ENCODE results near the gene TIGAR.

The TIGAR gene

GRCh38 chr12:4383304-4383865 is 62.4 kb downstream of the TIGAR start:
- peaks cover 17% of the 10 kb centered on the region for H3K4me1 Mint-ChIP-seq
- H3K27me3 Mint-ChIP-seq (ENCODE audit: low read depth, poor library complexity) = peaks cover 9% of the 10 kb centered on the region
- peak; percentile 27 for DNase-seq
- H3K9me3 Mint-ChIP-seq = no peaks in the 10 kb centered on the region
- no peak overlapping the region for H3K4me3 Mint-ChIP-seq
- no peak overlapping the region for H3K27ac Mint-ChIP-seq
- no peaks in the 10 kb centered on the region for H3K36me3 Mint-ChIP-seq (ENCODE audit: low read depth)
- peak; percentile 45 for TF ChIP-seq CTCF (IDR thresholded peaks at IDR 0.05)

DNA sequence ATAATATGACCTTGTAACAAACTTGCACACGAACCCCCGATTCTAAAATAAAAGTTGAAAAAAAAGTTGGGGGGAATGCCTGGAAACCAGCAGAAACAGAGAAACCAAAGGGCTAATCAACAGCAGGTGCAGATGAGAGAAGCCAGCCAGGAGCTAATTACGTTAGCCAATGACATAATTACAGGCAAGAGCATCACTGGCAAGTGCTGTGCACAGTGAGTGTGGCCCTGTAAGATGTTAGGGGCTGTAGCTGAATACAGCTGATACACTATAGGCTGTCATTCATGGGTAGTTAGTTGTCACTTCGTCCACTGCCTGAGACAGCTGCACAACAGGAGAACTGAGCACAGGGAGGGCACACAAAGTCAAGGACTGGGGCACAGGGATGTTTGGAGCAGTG is 65.8 kb downstream of the TIGAR start:
- no peak overlapping the region for H3K27ac Mint-ChIP-seq

GRCh38 chr12:4387607-4388006 is 66.6 kb downstream of the TIGAR start:
- TF ChIP-seq CTCF (IDR thresholded peaks at IDR 0.05) = no peak
- Mint-ChIP-seq H3K27me3 (ENCODE audit: low read depth, poor library complexity) (peaks cover 21% of the 10 kb centered on the region), H3K9me3 (no peaks in the 10 kb centered on the region), H3K27ac (no peak overlapping the region), H3K36me3 (ENCODE audit: low read depth) (no peaks in the 10 kb centered on the region), H3K4me1 (peaks cover 12% of the 10 kb centered on the region), H3K4me3 (no peak overlapping the region)
- no peak for DNase-seq

More for the DNA sequence above, 65.8 kb downstream of the TIGAR start:
- no peaks in the 10 kb centered on the region for H3K36me3 Mint-ChIP-seq (ENCODE audit: low read depth)
- H3K4me1 Mint-ChIP-seq = peaks cover 12% of the 10 kb centered on the region
- no peak for DNase-seq
- no peak for TF ChIP-seq CTCF (IDR thresholded peaks at IDR 0.05)
- H3K27me3 Mint-ChIP-seq (ENCODE audit: low read depth, poor library complexity) = peaks cover 14% of the 10 kb centered on the region
- H3K9me3 Mint-ChIP-seq = no peaks in the 10 kb centered on the region
- H3K4me3 Mint-ChIP-seq = no peak overlapping the region

DNA sequence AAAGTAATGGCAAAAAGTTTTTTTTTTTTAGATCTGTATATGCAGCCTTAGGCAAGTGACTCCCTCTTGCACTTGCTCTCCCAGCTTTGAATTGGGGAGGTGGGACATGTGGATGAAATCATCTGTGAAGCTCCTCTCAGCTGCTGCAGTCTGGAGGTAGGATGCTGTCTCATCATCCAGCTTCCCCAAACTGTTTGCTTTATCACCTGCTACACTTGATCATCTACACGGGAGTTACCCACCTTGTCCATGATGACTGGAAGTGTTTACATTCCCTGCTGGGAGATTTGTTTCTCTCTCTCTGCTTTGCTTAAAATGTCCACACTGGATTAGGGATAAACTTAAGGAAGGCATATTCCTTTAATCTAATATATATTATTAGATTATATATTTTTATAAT is 67.0 kb downstream of the TIGAR start:
- DNase-seq = no peak
- Mint-ChIP-seq H3K4me3 (no peak overlapping the region), H3K36me3 (ENCODE audit: low read depth) (no peaks in the 10 kb centered on the region), H3K27me3 (ENCODE audit: low read depth, poor library complexity) (peaks cover 23% of the 10 kb centered on the region), H3K27ac (no peak overlapping the region), H3K9me3 (no peaks in the 10 kb centered on the region), H3K4me1 (peaks cover 12% of the 10 kb centered on the region)
- TF ChIP-seq CTCF (IDR thresholded peaks at IDR 0.05) = no peak

- Mint-ChIP-seq H3K4me3 (no peak overlapping the region), H3K36me3 (ENCODE audit: low read depth) (no peaks in the 10 kb centered on the region), H3K9me3 (no peaks in the 10 kb centered on the region), H3K4me1 (peaks cover 12% of the 10 kb centered on the region), H3K27ac (no peak overlapping the region), H3K27me3 (ENCODE audit: low read depth, poor library complexity) (peaks cover 23% of the 10 kb centered on the region)
- TF ChIP-seq CTCF (IDR thresholded peaks at IDR 0.05) = no peak
- DNase-seq = no peak
Measured at GRCh38 chr12:4388662-4389061, 67.6 kb downstream of the TIGAR start.

- peaks cover 33% of the 10 kb centered on the region for H3K27me3 Mint-ChIP-seq (ENCODE audit: low read depth, poor library complexity)
- peaks cover 15% of the 10 kb centered on the region for H3K4me1 Mint-ChIP-seq
- no peak overlapping the region for H3K27ac Mint-ChIP-seq
Measured at GRCh38 chr12:4392223-4392742, 71.3 kb downstream of the TIGAR start.

More at GRCh38 chr12:4392223-4392742, 71.3 kb downstream of the TIGAR start:
- no peak for DNase-seq
- H3K36me3 Mint-ChIP-seq (ENCODE audit: low read depth) = no peaks in the 10 kb centered on the region
- H3K9me3 Mint-ChIP-seq = no peaks in the 10 kb centered on the region
- H3K4me3 Mint-ChIP-seq = no peak overlapping the region
- no peak for TF ChIP-seq CTCF (IDR thresholded peaks at IDR 0.05)

All from nephron progenitor cell (in vitro differentiated cells).